IPS-18a (cell line): ENCODE measurements around the gene ELF2.
A peak's percentile ranks its signal among the peaks of the same experiment; 100 is the strongest.
"Not testable (repeated sequence)": the region's sequence is repeated elsewhere in the genome, so short reads cannot be mapped to it uniquely, and the experiment has no call there.

Experiments used
- H3K27ac ChIP-seq: one replicate; pipeline ENCODE4 v1.5.1; 2013; ENCODE audit warnings: low read length
- H3K27me3 ChIP-seq: one replicate; pipeline ENCODE4 v1.6.1; 2013; ENCODE audit warnings: mild to moderate bottlenecking, low read length; ENCODE audit not compliant: control insufficient read depth, insufficient read depth
- H3K36me3 ChIP-seq: one replicate; pipeline ENCODE4 v1.6.1; 2013; ENCODE audit warnings: low read depth, low read length; ENCODE audit not compliant: control insufficient read depth
- H3K4me1 ChIP-seq: one replicate; pipeline ENCODE4 v1.6.1; 2013; ENCODE audit warnings: low read depth, low read length; ENCODE audit not compliant: control insufficient read depth
- H3K4me3 ChIP-seq: one replicate; pipeline ENCODE4 v1.5.1; 2013; ENCODE audit warnings: low read length
- H3K9ac ChIP-seq: one replicate; pipeline ENCODE4 v1.6.1; 2013; ENCODE audit warnings: mild to moderate bottlenecking, low read length, moderate library complexity
- H3K9me3 ChIP-seq: one replicate; pipeline ENCODE4 v1.6.1; 2013; ENCODE audit warnings: low read depth, low read length; ENCODE audit not compliant: control insufficient read depth

The ELF2 gene

DNA sequence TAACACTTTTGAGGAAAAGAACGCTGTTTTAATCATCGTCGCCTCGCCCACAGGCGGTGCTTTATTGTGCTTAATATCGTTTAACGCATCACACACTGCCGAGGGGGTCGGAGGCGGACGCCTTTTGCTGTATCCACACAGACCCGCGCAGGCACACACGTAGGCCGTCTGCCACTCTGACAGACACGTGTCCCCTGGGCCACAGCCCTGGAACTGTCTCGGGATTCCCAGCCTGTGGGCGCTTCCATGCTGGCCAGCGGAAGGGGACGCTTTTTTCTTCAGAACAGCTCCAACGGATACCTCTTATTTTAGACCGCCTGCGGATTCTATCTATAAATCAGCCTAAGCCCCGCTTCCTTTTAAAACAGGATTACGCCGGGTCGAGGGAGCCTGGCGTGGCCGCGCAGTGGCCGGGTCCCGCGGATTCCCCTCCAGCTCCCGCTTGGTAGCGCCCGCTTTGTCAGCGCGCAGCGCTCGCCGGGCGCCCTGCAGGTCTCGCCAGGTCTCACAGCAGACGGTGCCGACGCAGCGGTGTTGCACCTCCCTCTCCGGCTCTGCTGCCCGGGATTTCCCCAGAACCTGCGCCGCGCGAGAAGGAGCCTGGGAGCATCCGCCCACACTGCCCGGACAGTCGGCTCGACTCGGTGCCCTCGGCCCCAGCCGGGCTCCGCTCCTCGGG is 161.6 kb downstream of the ELF2 start, which contains the start of gene NOCT:
TSS of gene NOCT (plus strand) at position 513 of the 679 bp plus-strand sequence. CDS start 201 bp downstream, outside the sequence.
- H3K4me1 ChIP-seq, result peaks cover 41% of the 10 kb centered on the region
- H3K36me3 ChIP-seq, result no peaks in the 10 kb centered on the region
- no peaks in the 10 kb centered on the region for H3K27me3 ChIP-seq
- peak within 1 kb of the TSS; percentile 99 for H3K27ac ChIP-seq
- no peaks in the 10 kb centered on the region for H3K9me3 ChIP-seq
- peak within 1 kb of the TSS; percentile 97 for H3K4me3 ChIP-seq
- H3K9ac ChIP-seq, result peak within 1 kb of the TSS; percentile 92

DNA sequence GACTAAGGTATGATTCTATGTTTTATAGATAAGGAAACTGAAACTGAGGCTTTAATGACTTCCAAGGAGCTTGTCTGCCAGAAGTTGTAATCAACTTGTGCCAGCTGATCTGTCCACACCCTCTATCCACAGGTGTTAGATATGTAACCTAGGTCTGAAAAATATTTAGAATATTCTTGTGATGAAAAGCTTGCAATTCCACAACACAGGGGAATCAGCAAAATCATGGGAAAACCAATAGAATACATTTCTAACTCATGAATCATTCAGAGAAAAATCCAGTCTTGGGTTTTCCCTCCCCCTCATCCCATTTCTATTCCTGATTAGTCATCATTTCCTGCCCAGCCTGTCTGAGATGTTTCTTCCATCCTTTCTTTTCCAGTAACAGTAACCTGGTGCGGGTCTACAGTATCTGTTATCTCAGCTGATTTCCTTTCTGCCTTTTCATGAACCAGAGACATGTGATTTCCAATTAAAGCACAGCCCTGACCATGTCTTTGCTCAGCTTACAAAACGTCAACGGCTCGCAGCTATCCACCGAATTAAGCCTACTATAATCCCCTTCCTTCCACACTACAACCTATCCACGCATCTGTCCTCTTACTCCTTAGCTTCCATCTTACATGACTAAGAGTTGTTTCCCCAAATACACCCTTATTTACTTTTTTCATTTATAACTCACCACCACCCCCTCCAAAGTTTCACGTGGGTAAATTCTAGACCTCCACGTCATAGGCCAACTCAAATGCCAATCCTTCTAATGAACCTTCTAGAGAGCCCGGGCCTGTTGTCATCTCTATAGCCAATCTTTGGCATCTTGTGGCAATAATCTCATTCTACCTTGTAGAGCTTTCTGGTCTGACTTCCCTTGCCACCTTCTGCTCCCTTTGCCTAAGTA is 162.4 kb downstream of the ELF2 start:
- H3K9me3 ChIP-seq, result no peaks in the 10 kb centered on the region
- H3K4me3 ChIP-seq, result peak overlapping the region; percentile 97
- H3K36me3 ChIP-seq, result no peaks in the 10 kb centered on the region
- H3K9ac ChIP-seq, result peak overlapping the region; percentile 92
- peaks cover 33% of the 10 kb centered on the region for H3K4me1 ChIP-seq
- no peak overlapping the region for H3K27ac ChIP-seq
- no peaks in the 10 kb centered on the region for H3K27me3 ChIP-seq

DNA sequence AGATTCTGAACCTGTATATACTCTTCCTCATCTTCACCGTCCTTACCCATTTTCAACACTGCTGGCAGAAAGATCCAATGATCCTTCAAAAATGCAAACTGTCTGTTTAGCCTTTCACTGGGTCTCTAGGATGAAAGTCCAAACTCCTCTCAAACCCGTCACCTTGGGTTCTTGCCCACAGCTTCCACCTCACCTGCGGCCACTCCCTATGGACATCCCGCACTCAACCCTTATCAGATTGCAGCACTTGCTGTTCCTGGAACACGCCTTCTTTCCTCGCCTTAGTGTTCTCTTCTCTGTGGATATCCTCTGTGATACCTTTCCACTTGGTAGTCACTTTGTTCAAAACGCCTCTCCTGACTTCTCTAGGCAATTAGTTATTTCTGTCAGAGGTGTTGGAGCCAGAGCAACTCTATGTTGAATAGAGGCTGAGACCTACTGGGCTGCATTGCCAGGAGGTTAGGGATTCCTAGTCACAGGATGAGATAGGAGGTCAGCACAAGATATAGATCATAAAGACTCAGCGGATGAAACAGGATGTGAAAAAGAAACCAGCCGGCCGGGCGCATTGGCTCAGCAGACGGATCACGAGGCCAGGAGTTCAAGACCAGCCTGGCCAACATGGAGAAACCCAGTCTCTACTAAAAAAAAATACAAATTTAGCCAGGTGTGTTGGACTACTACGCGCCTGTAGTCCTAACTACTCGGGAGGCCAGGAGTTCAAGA is 165.6 kb downstream of the ELF2 start:
- Histone ChIP-seq H3K4me3 (no peak overlapping the region), H3K27ac (no peak overlapping the region), H3K9ac (no peak overlapping the region)

DNA sequence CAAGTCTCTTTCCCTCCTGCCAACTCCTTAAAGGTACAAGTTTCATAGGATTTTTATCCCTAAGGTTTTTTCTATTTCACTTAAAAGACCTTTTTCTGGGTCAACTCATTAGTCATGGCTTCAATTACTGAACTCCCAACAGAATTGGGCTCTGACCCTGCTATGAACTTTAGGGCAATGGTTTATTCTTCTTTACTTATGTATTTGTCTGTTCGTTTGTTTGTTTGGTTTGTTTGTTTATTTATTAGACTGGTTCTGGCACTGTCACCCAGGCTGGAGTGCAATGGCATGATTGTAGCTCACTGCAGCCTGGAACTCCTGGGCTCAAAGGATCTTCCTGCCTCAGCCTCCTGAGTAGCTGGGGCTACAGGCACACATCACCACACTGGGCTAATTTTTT is 167.3 kb downstream of the ELF2 start:
- H3K27ac ChIP-seq, result no peak overlapping the region
- H3K9ac ChIP-seq, result no peak overlapping the region

More for the DNA sequence above, 165.6 kb downstream of the ELF2 start:
- Histone ChIP-seq H3K36me3 (no peaks in the 10 kb centered on the region), H3K4me1 (peaks cover 18% of the 10 kb centered on the region), H3K27me3 (no peaks in the 10 kb centered on the region), H3K9me3 (no peaks in the 10 kb centered on the region)

DNA sequence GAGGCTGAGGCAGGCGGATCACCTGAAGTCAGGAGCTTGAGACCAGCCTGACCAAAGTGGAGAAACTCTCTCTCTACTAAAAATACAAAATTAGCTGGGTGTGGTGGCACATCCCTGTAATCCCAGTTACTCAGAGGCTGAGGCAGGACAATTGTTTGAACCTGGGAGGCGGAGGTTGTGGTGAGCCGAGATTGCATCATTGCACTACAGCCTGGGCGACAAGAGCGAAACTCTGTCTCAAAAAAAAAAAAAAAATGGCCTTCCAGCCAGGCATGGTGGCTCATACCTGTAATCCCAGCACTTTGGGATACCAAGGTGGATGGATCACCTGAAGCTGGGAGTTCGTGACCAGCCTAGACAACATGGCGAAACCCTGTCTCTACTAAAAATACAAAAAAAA is 168.7 kb downstream of the ELF2 start:
- H3K36me3 ChIP-seq, result not testable (repeated sequence)

More for the DNA sequence above, 167.3 kb downstream of the ELF2 start:
- Histone ChIP-seq H3K27me3 (no peaks in the 10 kb centered on the region), H3K4me3 (no peak overlapping the region), H3K4me1 (peaks cover 12% of the 10 kb centered on the region), H3K9me3 (no peaks in the 10 kb centered on the region), H3K36me3 (no peaks in the 10 kb centered on the region)

DNA sequence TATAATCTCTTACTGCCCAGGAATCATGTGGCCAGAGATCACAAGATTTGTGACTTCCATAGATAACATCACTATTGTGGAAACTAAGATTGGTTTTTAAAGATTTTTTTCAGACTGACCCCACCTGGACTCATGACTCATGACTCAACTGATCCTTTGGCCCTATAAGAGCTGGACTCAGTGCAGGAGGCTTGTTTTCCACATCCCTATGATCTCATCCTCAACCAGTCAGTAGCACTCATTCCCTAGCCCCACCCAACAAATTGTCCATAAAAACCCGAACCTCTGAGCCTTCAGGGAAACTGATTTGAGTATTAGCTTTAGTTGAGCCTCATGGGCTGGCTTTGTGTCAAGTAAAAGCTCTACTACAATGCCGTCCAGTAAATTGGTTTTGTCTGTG is 169.4 kb downstream of the ELF2 start:
- no peaks in the 10 kb centered on the region for H3K9me3 ChIP-seq
- H3K27me3 ChIP-seq, result no peaks in the 10 kb centered on the region
- H3K9ac ChIP-seq, result no peak overlapping the region
- no peak overlapping the region for H3K4me3 ChIP-seq
- H3K4me1 ChIP-seq, result no peaks in the 10 kb centered on the region
- no peaks in the 10 kb centered on the region for H3K36me3 ChIP-seq
- H3K27ac ChIP-seq, result no peak overlapping the region

More for the DNA sequence above, 168.7 kb downstream of the ELF2 start:
- not testable (repeated sequence) for H3K27ac ChIP-seq, H3K4me3 ChIP-seq, H3K9me3 ChIP-seq, H3K27me3 ChIP-seq, H3K4me1 ChIP-seq, H3K9ac ChIP-seq
